Measurements from ENCODE around the gene GOLPH3.
"Not testable (repeated sequence)": the region's sequence is repeated elsewhere in the genome, so short reads cannot be mapped to it uniquely, and the experiment has no call there.

Gene GOLPH3

DNA sequence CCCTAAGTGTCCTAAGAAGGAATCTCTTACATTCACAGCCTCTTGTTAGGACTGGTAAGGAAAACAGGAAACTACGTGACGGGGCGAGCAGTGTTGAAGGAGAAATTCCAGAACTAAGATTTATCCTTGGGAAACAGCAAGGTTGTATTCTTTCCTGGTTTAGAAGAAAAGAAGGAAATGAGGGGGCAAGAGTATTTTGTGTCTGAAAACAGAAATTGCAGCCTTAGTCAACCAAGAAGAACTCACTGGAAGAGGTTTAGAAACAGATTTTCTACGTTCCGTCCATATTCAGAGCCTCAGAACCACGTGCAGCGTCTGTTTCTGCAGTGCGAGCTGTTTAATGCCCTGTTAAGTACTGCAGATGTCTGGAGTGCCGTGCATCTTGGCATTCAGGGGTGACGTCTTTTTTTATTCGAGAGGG lies 75.2 kb downstream of the GOLPH3 start:
- DNase-seq (ENCODE audit: low read depth in 2 of 2) = no peak

GRCh38 chr5:32098291-32098690 lies 75.8 kb downstream of the GOLPH3 start:
- no peak for DNase-seq (ENCODE audit: low read depth in 2 of 2)

DNA sequence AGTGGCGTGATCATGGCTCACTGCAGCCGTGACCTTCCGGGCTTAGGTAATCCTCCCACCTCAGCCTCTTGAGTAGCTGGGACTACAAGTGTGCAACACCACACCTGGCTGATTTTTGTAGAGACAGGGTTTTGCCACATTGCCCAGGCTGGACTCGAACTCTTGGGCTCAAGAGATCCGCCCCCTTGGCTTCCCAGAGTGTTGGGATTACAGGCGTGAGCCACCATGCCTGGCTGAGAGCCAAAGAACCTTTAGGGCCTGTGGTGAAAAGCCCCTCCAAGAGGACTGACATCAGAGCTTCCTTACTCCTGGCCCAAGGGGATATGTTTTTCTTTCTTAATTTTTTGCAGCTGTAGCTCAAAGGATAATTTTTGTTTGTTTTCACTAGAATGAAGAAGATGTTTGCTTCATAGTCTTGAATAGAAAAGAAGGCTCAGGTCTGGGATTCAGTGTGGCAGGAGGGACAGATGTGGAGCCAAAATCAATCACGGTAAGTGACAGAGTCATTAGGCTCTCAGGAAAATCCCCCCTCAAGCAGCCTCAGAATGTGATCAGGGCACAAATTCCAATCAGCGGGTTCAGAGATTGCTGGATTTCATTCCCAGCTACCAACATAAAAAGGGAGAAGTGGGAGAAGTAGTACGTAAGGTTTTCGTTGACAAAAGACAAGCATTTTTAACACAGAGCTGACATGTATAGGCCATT lies 77.1 kb downstream of the GOLPH3 start:
- no peak for DNase-seq (ENCODE audit: low read depth in 2 of 2)

DNA sequence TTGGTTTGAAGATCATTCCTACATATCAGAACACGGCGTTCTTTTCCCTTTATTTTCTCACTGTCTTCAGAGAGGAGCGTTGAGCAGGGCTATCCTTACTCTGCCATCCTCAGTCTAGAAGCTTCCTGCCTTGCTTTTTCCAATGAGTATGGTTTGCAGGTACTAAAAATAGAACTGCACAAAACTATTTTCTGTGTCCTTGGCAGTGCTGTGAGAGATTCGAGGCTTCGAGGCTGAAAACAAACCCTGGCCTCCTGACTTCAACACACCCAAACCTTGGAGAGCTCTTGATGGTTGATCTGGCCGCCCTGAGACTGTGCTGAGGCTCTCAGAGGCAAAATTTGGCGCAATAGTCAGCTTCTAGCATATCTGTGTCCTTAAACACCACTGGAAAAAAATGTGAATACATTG lies 78.9 kb downstream of the GOLPH3 start:
- DNase-seq (ENCODE audit: low read depth in 2 of 2) = no peak

GRCh38 chr5:32094691-32095090 lies 79.4 kb downstream of the GOLPH3 start:
- no peak for DNase-seq (ENCODE audit: low read depth in 2 of 2)

DNA sequence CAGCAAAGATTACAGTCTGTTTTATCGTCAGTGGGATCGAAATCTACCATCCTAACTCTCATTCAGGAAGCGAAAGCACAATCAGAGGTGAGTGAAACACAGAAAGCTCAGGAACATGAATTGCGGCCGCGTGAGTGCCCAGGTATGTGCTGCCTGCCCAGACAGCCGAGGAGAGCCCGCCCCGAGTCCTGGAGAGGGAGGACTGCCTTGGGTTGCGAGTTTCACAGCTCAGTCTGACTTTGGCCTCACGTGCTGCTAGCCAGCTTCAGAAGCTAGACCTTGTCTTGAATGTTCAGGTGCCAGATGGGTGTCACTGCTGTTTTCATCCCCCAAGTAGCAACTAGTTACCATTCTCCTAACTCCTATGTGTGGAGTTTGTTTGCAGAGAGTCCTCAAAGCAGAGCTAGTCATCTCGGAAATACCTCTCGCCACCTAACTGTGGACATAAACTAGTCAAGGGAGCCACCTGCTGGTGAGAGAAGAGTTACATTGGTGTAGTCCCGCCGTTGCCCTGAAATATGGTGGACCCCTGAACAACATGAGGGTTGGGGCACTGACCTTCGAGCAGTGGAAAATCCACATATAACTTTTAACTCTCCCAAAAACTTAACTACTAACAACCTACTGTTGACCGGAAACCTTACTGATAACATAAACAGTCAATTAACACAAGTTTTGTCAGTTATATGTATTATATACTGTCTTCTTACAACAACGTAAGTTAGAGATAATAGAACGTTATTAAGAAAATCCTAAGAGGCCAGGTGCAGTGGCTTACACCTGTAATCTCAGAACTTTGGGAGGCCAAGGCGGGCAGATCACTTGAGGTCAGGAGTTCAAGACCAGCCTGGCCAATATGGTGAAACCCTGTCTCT lies 80.9 kb downstream of the GOLPH3 start:
- peak; percentile 17 to 31 for DNase-seq (ENCODE audit: low read depth in 2 of 2)

DNA sequence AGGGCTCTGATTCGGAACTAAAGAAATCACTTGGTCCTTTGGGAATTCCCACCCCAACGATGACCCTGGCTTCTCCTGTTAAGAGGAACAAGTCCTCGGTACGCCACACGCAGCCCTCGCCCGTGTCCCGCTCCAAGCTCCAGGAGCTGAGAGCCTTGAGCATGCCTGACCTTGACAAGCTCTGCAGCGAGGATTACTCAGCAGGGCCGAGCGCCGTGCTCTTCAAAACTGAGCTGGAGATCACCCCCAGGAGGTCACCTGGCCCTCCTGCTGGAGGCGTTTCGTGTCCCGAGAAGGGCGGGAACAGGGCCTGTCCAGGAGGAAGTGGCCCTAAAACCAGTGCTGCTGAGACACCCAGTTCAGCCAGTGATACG lies 83.4 kb downstream of the GOLPH3 start:
- no peak for DNase-seq (ENCODE audit: low read depth in 2 of 2)

DNA sequence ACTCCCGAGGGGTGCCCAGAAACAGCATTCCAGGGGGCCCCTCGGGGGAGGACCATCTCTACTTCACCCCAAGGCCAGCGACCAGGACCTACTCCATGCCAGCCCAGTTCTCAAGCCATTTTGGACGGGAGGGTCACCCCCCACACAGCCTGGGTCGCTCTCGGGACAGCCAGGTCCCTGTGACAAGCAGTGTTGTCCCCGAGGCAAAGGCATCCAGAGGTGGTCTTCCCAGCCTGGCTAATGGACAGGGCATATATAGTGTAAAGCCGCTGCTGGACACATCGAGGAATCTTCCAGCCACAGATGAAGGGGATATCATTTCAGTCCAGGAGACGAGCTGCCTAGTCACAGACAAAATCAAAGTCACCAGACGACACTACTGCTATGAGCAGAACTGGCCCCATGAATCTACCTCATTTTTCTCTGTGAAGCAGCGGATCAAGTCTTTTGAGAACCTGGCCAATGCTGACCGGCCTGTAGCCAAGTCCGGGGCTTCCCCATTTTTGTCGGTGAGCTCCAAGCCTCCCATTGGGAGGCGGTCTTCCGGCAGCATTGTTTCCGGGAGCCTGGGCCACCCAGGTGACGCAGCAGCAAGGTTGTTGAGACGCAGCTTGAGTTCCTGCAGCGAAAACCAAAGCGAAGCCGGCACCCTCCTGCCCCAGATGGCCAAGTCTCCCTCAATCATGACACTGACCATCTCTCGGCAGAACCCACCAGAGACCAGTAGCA lies 83.9 kb downstream of the GOLPH3 start:
- DNase-seq (ENCODE audit: low read depth in 2 of 2) = no peak

DNA sequence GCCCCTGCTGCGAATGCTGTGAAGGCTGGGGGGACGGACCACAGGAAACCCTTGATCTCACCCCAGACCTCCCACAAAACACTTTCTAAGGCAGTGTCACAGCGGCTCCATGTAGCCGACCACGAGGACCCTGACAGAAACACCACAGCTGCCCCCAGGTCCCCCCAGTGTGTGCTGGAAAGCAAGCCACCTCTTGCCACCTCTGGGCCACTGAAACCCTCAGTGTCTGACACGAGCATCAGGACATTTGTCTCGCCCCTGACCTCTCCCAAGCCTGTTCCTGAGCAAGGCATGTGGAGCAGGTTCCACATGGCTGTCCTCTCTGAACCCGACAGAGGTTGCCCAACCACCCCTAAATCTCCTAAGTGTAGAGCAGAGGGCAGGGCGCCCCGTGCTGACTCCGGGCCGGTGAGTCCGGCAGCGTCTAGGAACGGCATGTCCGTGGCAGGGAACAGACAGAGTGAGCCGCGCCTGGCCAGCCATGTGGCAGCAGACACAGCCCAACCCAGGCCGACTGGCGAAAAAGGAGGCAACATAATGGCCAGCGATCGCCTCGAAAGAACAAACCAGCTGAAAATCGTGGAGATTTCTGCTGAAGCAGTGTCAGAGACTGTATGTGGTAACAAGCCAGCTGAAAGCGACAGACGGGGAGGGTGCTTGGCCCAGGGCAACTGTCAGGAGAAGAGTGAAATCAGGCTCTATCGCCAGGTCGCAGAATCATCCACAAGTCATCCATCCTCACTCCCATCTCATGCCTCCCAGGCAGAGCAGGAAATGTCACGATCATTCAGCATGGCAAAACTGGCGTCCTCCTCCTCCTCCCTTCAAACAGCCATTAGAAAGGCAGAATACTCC lies 84.7 kb downstream of the GOLPH3 start:
- DNase-seq (ENCODE audit: low read depth in 2 of 2) = no peak

DNA sequence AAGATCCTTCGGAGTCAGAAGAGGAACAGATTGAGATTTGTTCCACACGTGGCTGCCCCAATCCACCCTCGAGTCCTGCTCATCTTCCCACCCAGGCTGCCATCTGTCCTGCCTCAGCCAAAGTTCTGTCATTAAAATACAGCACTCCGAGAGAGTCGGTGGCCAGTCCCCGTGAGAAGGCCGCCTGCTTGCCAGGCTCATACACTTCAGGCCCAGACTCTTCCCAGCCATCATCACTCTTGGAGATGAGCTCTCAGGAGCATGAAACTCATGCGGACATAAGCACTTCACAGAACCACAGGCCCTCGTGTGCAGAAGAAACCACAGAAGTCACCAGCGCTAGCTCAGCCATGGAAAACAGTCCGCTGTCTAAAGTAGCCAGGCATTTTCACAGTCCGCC lies 85.9 kb downstream of the GOLPH3 start:
- no peak for DNase-seq (ENCODE audit: low read depth in 2 of 2)

DNA sequence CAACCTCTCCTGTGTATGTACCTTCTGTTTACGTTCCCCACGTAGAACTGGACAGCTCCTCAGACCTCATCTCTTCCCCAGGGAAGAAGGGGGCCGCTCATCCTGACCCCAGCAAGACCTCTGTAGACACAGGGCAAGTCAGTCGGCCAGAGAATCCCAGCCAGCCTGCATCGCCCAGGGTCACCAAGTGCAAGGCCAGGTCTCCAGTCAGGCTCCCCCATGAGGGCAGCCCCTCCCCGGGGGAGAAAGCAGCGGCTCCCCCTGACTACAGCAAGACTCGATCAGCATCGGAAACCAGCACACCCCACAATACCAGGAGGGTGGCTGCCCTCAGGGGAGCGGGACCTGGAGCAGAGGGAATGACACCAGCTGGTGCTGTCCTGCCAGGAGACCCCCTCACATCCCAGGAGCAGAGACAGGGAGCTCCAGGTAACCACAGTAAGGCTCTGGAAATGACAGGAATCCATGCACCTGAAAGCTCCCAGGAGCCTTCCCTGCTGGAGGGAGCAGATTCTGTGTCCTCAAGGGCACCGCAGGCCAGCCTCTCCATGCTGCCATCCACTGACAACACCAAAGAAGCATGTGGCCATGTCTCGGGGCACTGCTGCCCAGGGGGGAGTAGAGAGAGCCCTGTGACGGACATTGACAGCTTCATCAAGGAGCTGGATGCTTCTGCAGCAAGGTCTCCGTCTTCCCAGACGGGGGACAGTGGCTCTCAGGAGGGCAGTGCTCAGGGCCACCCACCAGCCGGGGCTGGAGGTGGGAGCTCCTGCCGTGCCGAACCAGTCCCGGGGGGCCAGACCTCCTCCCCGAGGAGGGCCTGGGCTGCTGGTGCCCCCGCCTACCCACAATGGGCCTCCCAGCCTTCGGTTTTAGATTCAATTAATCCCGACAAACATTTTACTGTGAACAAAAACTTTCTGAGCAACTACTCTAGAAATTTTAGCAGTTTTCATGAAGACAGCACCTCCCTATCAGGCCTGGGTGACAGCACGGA lies 86.7 kb downstream of the GOLPH3 start:
- DNase-seq (ENCODE audit: low read depth in 2 of 2) = no peak

DNA sequence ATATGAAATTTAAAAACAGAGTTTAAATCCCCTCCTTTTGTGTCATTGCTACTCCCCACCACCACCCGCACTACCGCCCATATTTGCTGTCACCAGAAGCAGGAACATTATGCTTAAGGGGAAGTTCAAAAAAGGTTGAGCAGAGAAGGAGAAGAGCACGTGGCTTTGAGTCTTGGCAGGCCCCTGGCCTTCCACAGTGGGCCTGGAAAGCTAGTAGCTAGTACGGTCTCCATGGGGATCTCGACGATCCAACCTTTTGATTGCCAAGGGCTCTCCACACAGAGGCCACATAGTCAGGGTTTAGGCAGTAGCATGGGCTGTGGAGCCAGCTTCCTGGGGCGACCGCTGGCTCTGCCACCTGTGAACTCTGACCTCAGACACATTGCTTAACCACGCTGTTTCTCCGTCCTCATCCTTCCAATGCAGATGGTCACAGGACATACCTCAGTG lies 90.1 kb downstream of the GOLPH3 start:
- no peak for DNase-seq (ENCODE audit: low read depth in 2 of 2)

GRCh38 chr5:32082701-32083100 lies 91.4 kb downstream of the GOLPH3 start:
- no peak for DNase-seq (ENCODE audit: low read depth in 2 of 2)

GRCh38 chr5:32080565-32080964 lies 93.6 kb downstream of the GOLPH3 start:
- DNase-seq (ENCODE audit: low read depth in 2 of 2) = not testable (repeated sequence)

DNA sequence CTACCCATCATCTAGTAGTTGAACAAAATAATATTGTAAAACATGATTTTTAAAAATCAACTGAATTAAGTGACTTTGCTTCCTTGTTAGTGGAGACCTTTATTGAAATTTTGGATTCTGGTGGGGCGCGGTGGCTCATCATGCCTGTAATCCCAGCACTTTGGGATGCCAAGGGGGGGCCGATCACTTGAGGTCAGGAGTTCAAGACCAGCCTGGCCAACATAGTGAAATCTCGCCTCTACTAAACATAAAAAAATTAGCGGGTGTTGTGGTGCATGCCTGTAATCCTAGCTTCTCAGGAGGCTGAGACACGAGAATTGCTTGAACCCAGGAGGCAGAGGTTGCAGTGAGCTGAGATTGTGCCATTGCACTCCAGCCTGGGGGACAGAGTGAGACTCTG lies 95.3 kb downstream of the GOLPH3 start:
- DNase-seq (ENCODE audit: low read depth in 2 of 2) = not testable (repeated sequence)

DNA sequence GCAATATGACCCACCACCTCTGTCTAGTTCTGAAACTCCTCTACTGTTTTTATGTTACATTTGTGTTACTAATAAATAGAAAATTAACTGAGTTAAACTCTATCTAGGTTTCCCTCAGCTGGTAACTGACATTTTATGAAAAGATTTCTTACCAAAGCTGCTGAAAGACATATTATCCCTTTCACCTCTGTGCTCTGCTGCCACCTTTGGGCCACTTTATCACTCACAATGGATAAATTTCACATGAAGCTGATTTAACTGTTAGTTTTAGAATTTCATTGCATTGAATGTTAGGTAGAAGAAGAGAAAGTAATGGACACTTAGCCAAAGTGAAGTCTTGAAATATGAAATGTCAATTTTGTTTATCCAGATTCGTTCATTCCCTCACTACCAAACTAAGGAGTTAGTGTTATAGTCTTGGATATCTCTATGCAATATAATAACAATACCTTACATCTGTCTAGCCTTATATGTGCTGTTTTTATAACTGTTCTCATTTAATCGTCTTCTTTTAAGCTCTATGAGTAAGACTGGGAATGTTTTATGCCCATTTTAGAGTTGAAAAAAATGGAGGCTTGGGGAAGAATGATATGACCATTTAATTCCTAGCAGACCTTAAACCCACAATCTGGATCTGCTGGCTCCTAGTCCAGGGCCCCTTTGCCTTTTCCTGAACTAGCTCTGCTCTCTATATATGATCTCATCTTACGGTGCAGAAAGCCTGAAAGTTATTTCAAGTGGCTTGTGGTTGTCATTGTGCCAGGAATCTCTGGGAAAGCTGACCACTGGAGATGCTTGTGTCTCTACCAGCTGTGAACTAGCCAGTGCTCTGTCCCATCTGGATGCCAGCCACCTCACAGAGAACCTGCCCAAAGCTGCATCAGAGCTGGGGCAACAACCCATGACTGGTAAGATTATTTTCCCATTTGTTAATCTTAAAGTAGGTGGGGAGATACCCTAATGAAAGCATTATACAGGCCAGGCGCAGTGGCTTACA lies 97.1 kb downstream of the GOLPH3 start:
- no peak for DNase-seq (ENCODE audit: low read depth in 2 of 2)
